GM10847 (cell line): ENCODE measurements around the gene MDFIC2.

Experiments used
- POLR2A ChIP-seq: IDR thresholded peaks from 2 replicates; pipeline ENCODE4 v1.6.1; 2011; ENCODE audit not compliant: insufficient read length; ENCODE audit errors: extremely low read depth

Gene MDFIC2

GRCh38 chr3:70312336-70312735 lies at the start of gene MDFIC2:
Gene MDFIC2 (minus strand): TSS chr3:70312638. CDS start chr3:70311973, 665 bp downstream.
- no peak for TF ChIP-seq POLR2A

GRCh38 chr3:70360979-70361760 lies 48.7 kb upstream of the MDFIC2 start:
- TF ChIP-seq POLR2A: no peak

- TF ChIP-seq POLR2A: no peak
Observed at GRCh38 chr3:70359711-70360110, 47.3 kb upstream of the MDFIC2 start.

- no peak for TF ChIP-seq POLR2A
Observed at GRCh38 chr3:70358978-70359580, 46.6 kb upstream of the MDFIC2 start.

- TF ChIP-seq POLR2A: no peak
Observed at GRCh38 chr3:70352215-70352614, 39.8 kb upstream of the MDFIC2 start.

- TF ChIP-seq POLR2A: no peak
Observed at GRCh38 chr3:70342149-70342548, 29.7 kb upstream of the MDFIC2 start.

GRCh38 chr3:70333080-70333479 lies 20.6 kb upstream of the MDFIC2 start:
- no peak for TF ChIP-seq POLR2A

GRCh38 chr3:70315021-70315420 lies 2.6 kb upstream of the MDFIC2 start:
- TF ChIP-seq POLR2A: no peak

GRCh38 chr3:70310809-70311208 lies 1.6 kb downstream of the MDFIC2 start:
- no peak for TF ChIP-seq POLR2A

- no peak for TF ChIP-seq POLR2A
Observed at GRCh38 chr3:70309591-70309990, 2.8 kb downstream of the MDFIC2 start.

GRCh38 chr3:70308760-70309159 lies 3.7 kb downstream of the MDFIC2 start:
- no peak for TF ChIP-seq POLR2A

GRCh38 chr3:70306736-70307135 lies 5.7 kb downstream of the MDFIC2 start:
- TF ChIP-seq POLR2A: no peak

- TF ChIP-seq POLR2A: no peak
Observed at GRCh38 chr3:70298385-70298784, 14.1 kb downstream of the MDFIC2 start.

GRCh38 chr3:70291097-70291482 lies 21.3 kb downstream of the MDFIC2 start:
- TF ChIP-seq POLR2A: no peak

- TF ChIP-seq POLR2A: no peak
Observed at GRCh38 chr3:70281663-70282062, 30.8 kb downstream of the MDFIC2 start.

GRCh38 chr3:70277304-70277703 lies 35.1 kb downstream of the MDFIC2 start:
- TF ChIP-seq POLR2A: no peak

- no peak for TF ChIP-seq POLR2A
Observed at GRCh38 chr3:70276901-70277300, 35.5 kb downstream of the MDFIC2 start.
